Adrenal gland (tissue), 12 donors: ENCODE data around the gene ARID4B. TPM values are rescaled to one million over a fixed set of nuclear protein-coding genes. Genes with fewer than 3 reads are reported as not detected.

Source experiments
- DNase-seq, 7 donors: peaks; one replicate each; pipeline ENCODE4 v3.0.0-alpha.2; 2019 to 2020
- H3K27ac ChIP-seq, 5 donors: fragments of 200-600 bp; sonication (generic) in 4 of 5; 1 replicate in 3 of 5; 2 replicates in 2 of 5; pipeline versions ENCODE4 v1.5.1 to v1.8.0; 2016 to 2020; ENCODE audit warnings: mild to moderate bottlenecking in 1 of 5
- H3K27me3 ChIP-seq: fragments of 200-600 bp; 2 replicates; pipeline ENCODE4 v1.8.0; 2021
- H3K36me3 ChIP-seq, 2 donors: fragments of 200-600 bp; replicated peaks in 1 of 2; 1 replicate in 1 of 2; 2 replicates in 1 of 2; pipeline versions ENCODE4 v1.5.1 to v1.8.0; 2018 to 2022
- H3K4me1 ChIP-seq, 2 donors: fragments of 200-600 bp; replicated peaks in 1 of 2; 1 replicate in 1 of 2; 2 replicates in 1 of 2; pipeline versions ENCODE4 v1.5.1 to v1.8.0; 2018 to 2021
- H3K4me3 ChIP-seq, 4 donors: fragments of 200-600 bp; sonication (generic) in 3 of 4; one replicate each; pipeline ENCODE4 v1.5.1; 2016 to 2018
- H3K9me3 ChIP-seq, 3 donors: fragments of 200-600 bp; sonication (generic) in 1 of 3; replicated peaks in 1 of 3; 1 replicate in 2 of 3; 2 replicates in 1 of 3; pipeline versions ENCODE4 v1.5.1 to v1.8.0; 2016 to 2021
- POLR2A ChIP-seq, 2 donors: fragments of 450-650 bp; IDR thresholded peaks; one replicate each; pipeline ENCODE4 v1.6.1; 2017; ENCODE audit warnings: antibody characterized with exemption in 2 of 2, mild to moderate bottlenecking in 2 of 2, moderate library complexity in 1 of 2
- WGBS, 4 donors: extraction: QIAGEN DNeasy Blood & Tissue Kit in 2 of 4; methylation state at CpG; one replicate each; pipeline versions ENCODE4 v1.1.5 to v1.1.7; 2013 to 2017; 5-methylcytosine and 5-hydroxymethylcytosine counted together
- intact Hi-C, 2 donors: fragments of 100-400 bp; cut with DNase I; formaldehyde crosslinking; loops; one replicate each; pipeline versions ENCODE4 v1.14.1 to v1.15.0; 2022 to 2023
- polyA plus RNA-seq, 3 donors: library from polyadenylated mRNA; stranded (reverse); fragments of 200-250 nt in 2 of 3; fragments of 350-450 nt in 1 of 3; fragmentation: Illumina TruSeq in 1 of 3; extraction: RNeasy Lipid Tissue Mini Kit (QIAGEN cat#74804) in 1 of 3; gene quantifications; one replicate each; pipeline ENCODE4 v1.2.3, GENCODE V29; 2013 to 2014
- total RNA-seq, 9 donors: library from RNA; depleted of rRNA in 4 of 9; stranded (reverse); fragments of >200 nt in 4 of 9; fragments of 120-200 nt in 1 of 9; fragmentation: NEBNext Ultra II Directional in 1 of 9; extraction: Animal tissue kit (Norgen Biotek cat#: 25700) in 1 of 9; gene quantifications; one replicate each; pipeline versions ENCODE4 v1.1.0 to v1.2.4, GENCODE V29; 2013 to 2023
- TF ChIP-seq, protein P1 (sequence below), 6 experiments: fragments of 450-650 bp in 4 of 6; fragments of 200-600 bp in 2 of 6; sonication (generic) in 1 of 6; IDR thresholded peaks; 1 replicate in 5 of 6; 2 replicates in 1 of 6; pipeline versions ENCODE4 v1.5.1 to v1.8.0; 2016 to 2021; ENCODE audit warnings: antibody characterized with exemption in 6 of 6, mild to moderate bottlenecking in 2 of 6, moderate library complexity in 1 of 6
- donor health status: healthy with polysubstance abuse.
- donor health status: Bipolar disorder and iron deficiency.
- donor health status: DM: yes; HTN: yes; CAD: no.
- donor health status: DM: no; HTN: no; CAD: no.
- donor health status: DM: no; HTN: no; CAD: no.
- donor health status: DM: yes; HTN: yes; CAD: no.

ARID4B gene
- total and polyA plus RNA-seq, 12 donors = 12.4 to 44.0 (median 28.1) TPM

- intact Hi-C loops = no loop called here
- 82 to 92% (median 86%) methylated on average over 8 of the region's 8 CpGs for WGBS, 4 donors
- no peaks in the 10 kb centered on the region for H3K9me3 ChIP-seq
- H3K4me1 ChIP-seq = no peaks in the 10 kb centered on the region
- H3K4me3 ChIP-seq = no peak overlapping the region
- TF ChIP-seq, protein P1, sequence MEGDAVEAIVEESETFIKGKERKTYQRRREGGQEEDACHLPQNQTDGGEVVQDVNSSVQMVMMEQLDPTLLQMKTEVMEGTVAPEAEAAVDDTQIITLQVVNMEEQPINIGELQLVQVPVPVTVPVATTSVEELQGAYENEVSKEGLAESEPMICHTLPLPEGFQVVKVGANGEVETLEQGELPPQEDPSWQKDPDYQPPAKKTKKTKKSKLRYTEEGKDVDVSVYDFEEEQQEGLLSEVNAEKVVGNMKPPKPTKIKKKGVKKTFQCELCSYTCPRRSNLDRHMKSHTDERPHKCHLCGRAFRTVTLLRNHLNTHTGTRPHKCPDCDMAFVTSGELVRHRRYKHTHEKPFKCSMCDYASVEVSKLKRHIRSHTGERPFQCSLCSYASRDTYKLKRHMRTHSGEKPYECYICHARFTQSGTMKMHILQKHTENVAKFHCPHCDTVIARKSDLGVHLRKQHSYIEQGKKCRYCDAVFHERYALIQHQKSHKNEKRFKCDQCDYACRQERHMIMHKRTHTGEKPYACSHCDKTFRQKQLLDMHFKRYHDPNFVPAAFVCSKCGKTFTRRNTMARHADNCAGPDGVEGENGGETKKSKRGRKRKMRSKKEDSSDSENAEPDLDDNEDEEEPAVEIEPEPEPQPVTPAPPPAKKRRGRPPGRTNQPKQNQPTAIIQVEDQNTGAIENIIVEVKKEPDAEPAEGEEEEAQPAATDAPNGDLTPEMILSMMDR (IDR thresholded peaks at IDR 0.05) = no peak
- no peak for TF ChIP-seq POLR2A (IDR thresholded peaks at IDR 0.05)
- no peak overlapping the region for H3K27ac ChIP-seq
- DNase-seq = no peak
- H3K27me3 ChIP-seq = no peaks in the 10 kb centered on the region
- H3K36me3 ChIP-seq = peaks cover 0 to 22% of the 10 kb centered on the region in 2 donors
Measured at GRCh38 chr1:235181561-235182245, 146.3 kb downstream of the ARID4B start.

DNA sequence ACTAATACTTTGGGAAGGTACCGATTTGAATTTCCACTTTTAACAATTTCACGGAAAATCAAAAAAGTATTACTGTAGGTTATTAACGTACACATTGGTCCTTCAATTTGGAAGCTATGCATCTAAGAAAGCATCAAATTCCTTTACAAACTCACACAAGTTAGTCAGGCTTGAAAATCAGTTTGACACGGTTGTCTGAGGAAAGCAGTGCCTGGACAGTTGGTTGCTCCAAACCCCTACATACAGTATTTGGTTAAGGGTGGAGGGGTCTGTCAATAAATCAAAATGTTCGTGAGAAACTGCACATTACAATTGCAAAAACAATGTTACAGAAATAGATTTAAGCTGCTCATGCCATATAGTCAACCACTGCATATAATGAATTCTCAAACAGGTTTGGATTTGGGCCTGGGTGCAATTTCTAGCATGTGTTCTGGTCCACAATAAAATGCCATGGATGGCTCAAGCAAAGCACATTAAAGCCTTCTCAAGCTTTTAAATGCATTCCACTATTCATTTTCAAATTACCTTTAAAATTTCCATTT, 147.0 kb downstream of the ARID4B start:
- intact Hi-C loops = no loop called here
- peaks cover 0 to 26% of the 10 kb centered on the region in 2 donors for H3K36me3 ChIP-seq
- TF ChIP-seq POLR2A (IDR thresholded peaks at IDR 0.05) = no peak
- TF ChIP-seq, protein P1 (IDR thresholded peaks at IDR 0.05) = no peak
- H3K27ac ChIP-seq = no peak overlapping the region
- H3K4me1 ChIP-seq = no peaks in the 10 kb centered on the region
- no peaks in the 10 kb centered on the region for H3K9me3 ChIP-seq
- DNase-seq = no peak
- H3K27me3 ChIP-seq = no peaks in the 10 kb centered on the region
- WGBS, 4 donors = 89 to 93% (median 91%) methylated on average over 5 of the region's 5 CpGs
- no peak overlapping the region for H3K4me3 ChIP-seq

DNA sequence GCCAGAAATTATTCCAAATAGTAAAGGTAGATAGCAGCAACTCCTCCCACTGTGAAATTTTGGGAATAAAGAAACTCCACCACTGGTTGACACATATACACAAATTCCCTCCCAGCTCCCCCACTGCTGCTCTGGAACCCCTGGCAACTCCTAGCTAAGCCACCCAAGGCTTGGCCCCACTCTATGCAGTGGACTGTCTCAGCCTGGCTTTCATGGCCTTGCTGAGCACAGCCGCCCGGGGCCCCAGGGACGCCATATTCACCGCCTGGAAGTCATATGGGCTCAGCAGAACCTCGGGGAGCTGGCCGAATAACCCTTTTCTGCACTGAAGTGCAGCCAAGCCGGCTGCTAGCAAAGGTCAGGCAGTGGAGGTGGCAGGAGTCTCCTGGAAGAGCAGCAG, 151.5 kb downstream of the ARID4B start:
- H3K27me3 ChIP-seq = no peaks in the 10 kb centered on the region
- peaks cover 0 to 47% of the 10 kb centered on the region in 2 donors for H3K36me3 ChIP-seq
- 46 to 68% (median 66%) methylated on average over 7 of the region's 7 CpGs for WGBS, 4 donors
- H3K27ac ChIP-seq = no peak overlapping the region
- TF ChIP-seq POLR2A (IDR thresholded peaks at IDR 0.05) = no peak
- TF ChIP-seq, protein P1 (IDR thresholded peaks at IDR 0.05) = no peak
- H3K9me3 ChIP-seq = no peaks in the 10 kb centered on the region
- no peak for DNase-seq
- H3K4me3 ChIP-seq = no peak overlapping the region
- H3K4me1 ChIP-seq = no peaks in the 10 kb centered on the region
- intact Hi-C loops = no loop called here

GRCh38 chr1:235169986-235170385, 158.0 kb downstream of the ARID4B start:
- TF ChIP-seq POLR2A (IDR thresholded peaks at IDR 0.05) = no peak
- TF ChIP-seq, protein P1 (IDR thresholded peaks at IDR 0.05) = no peak
- intact Hi-C loops = no loop called here
- no peaks in the 10 kb centered on the region for H3K9me3 ChIP-seq
- no peak overlapping the region for H3K27ac ChIP-seq
- DNase-seq = no peak
- no peak overlapping the region for H3K4me3 ChIP-seq
- H3K27me3 ChIP-seq = no peaks in the 10 kb centered on the region
- H3K4me1 ChIP-seq = no peaks in the 10 kb centered on the region
- peaks cover 0 to 62% of the 10 kb centered on the region in 2 donors for H3K36me3 ChIP-seq
